C4-2B (cell line): Measurements from ENCODE around the gene TBC1D22A.

ENCODE experiments used
- H3K27ac ChIP-seq: fragments of 450-650 bp; 2 replicates; pipeline ENCODE4 v1.5.1; 2017
- ZFX ChIP-seq: fragments of 450-650 bp; IDR thresholded peaks from 2 replicates; pipeline ENCODE4 v1.6.1; 2017
- TF ChIP-seq, protein P1 (sequence below): fragments of 450-650 bp; conservative IDR thresholded peaks from 2 replicates; pipeline ENCODE4 v1.5.1; 2017; ENCODE audit warnings: mild to moderate bottlenecking

Gene TBC1D22A

DNA sequence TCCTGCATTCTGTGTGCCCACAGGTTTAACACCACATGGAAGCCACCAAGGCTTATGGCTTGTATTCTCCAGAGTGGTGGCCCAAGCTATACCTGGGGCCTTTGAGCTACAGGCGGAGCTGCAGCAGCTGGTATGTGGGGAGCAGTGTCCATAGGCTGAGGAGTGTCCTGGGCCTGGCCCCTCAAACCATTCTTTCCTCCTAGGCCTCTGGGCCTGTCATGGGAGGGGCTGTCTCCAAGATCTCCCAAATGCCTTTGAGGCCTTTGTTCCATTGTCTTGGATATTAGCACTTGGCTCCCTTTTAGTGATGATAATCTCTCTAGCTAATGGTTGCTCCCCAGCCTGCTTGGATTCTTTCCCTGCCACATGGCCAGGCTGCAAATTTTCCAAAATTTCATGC, 6.4 kb upstream of the TBC1D22A start:
- no peak for TF ChIP-seq ZFX
- TF ChIP-seq, protein P1, sequence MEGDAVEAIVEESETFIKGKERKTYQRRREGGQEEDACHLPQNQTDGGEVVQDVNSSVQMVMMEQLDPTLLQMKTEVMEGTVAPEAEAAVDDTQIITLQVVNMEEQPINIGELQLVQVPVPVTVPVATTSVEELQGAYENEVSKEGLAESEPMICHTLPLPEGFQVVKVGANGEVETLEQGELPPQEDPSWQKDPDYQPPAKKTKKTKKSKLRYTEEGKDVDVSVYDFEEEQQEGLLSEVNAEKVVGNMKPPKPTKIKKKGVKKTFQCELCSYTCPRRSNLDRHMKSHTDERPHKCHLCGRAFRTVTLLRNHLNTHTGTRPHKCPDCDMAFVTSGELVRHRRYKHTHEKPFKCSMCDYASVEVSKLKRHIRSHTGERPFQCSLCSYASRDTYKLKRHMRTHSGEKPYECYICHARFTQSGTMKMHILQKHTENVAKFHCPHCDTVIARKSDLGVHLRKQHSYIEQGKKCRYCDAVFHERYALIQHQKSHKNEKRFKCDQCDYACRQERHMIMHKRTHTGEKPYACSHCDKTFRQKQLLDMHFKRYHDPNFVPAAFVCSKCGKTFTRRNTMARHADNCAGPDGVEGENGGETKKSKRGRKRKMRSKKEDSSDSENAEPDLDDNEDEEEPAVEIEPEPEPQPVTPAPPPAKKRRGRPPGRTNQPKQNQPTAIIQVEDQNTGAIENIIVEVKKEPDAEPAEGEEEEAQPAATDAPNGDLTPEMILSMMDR: no peak
- H3K27ac ChIP-seq: no peak overlapping the region

DNA sequence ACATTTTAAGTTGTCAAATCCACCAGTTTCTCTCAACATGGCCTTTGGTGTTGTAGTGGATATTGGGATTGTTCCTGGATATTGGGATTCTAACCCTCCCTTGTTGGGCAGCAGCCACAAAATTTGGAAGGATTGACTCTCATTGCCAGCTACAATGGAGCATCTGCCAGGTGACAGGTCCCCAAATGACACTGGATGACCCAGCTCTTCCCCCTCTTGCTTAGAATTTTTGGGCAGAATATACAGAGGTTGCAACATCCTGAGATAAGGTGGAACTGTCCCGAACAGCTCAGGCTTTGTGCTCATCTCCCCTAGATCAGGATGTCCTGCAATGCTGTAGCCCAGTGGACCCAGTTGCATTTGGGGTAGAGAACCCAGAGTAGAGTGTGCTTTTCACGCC, 5.3 kb upstream of the TBC1D22A start:
- TF ChIP-seq, protein P1: no peak
- TF ChIP-seq ZFX: no peak
- H3K27ac ChIP-seq: no peak overlapping the region

DNA sequence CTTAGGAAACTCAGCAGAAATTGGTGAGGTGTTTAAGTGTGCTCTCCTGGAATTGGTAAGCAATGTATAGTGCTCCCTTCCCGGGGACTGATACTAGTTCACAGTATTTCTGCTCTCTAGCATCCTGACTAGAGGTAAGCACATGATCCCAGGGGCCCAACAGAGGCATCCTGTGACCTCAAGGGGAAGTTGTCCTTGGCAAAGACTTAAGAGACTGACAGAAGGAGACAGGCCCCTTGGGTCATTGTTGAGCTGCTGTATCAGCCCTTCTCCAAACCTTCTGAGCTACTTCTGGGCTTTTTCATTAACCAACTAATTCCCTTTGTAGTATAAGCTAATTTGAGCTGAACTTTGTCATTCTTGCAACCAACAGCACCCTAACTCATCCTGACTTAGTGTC, 4.3 kb upstream of the TBC1D22A start:
- TF ChIP-seq ZFX: no peak
- TF ChIP-seq, protein P1: no peak
- H3K27ac ChIP-seq: no peak overlapping the region

DNA sequence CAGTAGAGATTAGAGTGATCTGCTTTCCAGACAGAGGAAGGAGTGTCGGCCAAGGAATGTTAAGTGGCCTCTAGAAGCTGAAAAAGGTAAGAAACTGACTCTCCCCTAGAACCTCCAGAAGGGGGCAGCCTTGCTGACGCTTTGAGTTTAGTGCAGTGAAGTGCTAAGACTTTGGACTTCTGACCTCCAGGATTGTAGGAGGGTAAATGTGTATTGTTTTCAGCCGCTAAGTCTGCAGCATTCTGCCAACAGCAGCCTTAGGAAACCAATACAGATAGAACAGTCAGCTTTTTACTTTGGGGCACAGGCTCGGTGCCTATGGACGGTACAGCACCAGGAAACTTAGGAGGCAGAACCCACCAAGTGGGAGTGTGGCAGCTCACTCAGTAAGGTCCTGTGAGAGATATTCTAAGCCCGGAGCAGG, 3.6 kb upstream of the TBC1D22A start:
- no peak overlapping the region for H3K27ac ChIP-seq
- TF ChIP-seq, protein P1: peak; percentile 79
- no peak for TF ChIP-seq ZFX

DNA sequence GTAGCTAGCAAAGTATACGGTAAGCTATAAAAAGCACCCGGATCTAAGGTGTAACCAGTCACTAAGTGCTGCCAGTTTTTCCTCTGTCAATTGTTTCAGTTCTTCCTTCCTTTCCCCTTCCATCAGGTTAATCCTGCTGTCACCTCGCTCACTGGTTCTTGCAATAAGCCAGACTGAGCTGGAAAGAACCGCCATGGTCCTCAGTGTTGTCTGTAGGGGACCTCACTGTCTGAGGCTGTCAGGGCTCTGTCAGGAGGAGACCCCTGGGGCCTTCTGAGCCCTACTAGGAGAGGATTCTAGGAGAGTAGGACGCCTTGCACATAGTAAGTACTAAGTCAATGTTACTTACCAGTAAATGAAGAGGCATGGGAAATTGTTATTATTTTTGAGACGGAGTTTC, 1.4 kb upstream of the TBC1D22A start:
- TF ChIP-seq ZFX: no peak
- TF ChIP-seq, protein P1: no peak
- H3K27ac ChIP-seq: no peak overlapping the region

DNA sequence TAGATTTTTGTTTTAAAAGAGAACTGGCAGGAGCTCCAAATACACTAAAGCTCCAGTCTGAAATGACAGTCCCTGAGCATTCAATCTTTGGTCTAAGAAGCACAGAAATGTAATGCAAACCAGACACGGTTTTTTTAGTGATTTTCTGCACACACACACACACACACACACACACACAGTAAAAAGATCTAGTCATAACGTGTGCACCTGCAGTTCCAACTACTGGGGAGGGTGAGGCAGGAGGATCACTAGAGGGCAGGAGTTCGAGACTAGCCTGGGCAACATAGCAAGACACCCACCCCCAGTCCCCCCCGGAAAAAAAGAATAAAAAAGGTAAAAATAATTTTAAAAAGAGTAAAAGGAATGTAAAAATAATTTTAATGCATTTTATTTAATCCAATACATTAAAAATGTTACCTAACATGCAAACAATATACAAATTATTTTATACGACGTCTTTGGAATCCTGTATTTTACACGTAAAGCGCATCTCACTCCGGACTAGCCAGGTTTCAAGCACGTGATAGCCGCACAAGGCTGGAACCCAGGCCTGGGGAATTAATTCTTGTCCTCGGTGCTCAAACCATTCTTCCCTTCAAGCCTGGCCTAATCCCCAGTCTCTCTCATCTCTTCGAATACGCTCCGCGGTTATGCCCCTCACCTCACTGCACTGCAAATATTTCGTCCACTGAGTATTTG, 762 bp upstream of the TBC1D22A start:
- H3K27ac ChIP-seq: peak overlapping the region; percentile 88
- TF ChIP-seq, protein P1: no peak
- TF ChIP-seq ZFX: no peak

DNA sequence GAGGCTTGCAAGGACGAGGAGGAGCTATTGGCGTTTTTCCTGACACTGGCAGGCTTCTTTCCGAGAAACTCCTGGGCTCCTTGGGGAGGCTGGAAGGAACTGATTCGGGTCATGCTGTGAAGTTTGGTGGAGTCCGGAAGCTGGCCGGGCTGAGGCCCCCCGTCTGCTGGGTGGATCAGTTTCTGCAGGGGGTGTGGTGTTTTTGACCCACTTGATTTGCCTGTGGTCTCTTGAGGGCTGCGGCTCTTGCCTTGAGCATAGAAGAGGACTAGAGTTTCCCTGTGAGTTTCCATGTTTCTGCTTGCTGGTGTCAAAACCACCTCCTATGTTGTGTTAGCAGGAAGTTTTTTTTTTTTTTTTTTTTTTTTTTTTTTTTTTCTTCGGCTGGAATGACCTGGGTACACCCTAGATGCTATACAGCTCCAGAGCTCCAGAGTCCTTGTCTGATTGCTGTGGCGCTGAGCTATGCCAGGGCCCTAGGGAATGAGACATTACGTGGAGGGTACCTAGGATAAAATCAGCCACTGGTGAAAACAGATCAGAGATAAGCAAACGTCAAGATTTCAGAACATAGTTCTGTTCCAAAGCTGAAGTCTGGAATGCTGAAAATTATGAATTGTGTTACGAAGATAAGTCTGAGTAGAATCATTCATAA, 728 bp downstream of the TBC1D22A start:
- peak overlapping the region; percentile 88 for H3K27ac ChIP-seq
- TF ChIP-seq ZFX: no peak
- TF ChIP-seq, protein P1: no peak
